Gastrocnemius medialis (tissue), 4 donors: Measurements from ENCODE around the gene HAAO. TPM values are rescaled to one million over a fixed set of nuclear protein-coding genes. Genes with fewer than 3 reads are reported as not detected.

Experiments
- ATAC-seq, 2 donors: fragments of 150-250 bp; one replicate each; pipeline ENCODE4 v1.9.1; 2016
- DNase-seq, 2 donors: peaks; one replicate each; pipeline ENCODE4 v3.0.0-alpha.2; 2019
- H3K27ac ChIP-seq, 4 donors: fragments of 200-600 bp; sonication (generic); 1 replicate in 1 of 4; 2 replicates in 3 of 4; pipeline ENCODE4 v1.5.1; 2016 to 2018; ENCODE audit warnings: mild to moderate bottlenecking in 2 of 4, moderate library complexity in 1 of 4
- H3K27me3 ChIP-seq, 3 donors: fragments of 200-600 bp; sonication (generic) in 2 of 3; 1 replicate in 1 of 3; 2 replicates in 2 of 3; pipeline versions ENCODE4 v1.5.1 to v1.6.0; 2016 to 2019; ENCODE audit warnings: mild to moderate bottlenecking in 1 of 3, moderate library complexity in 1 of 3
- H3K36me3 ChIP-seq, 2 donors: fragments of 200-600 bp; sonication (generic) in 1 of 2; one replicate each; pipeline ENCODE4 v1.5.1; 2017 to 2018
- H3K4me1 ChIP-seq, 2 donors: fragments of 200-600 bp; sonication (generic) in 1 of 2; one replicate each; pipeline ENCODE4 v1.5.1; 2016 to 2017; ENCODE audit warnings: mild to moderate bottlenecking in 2 of 2
- H3K4me3 ChIP-seq, 4 donors: fragments of 200-600 bp; sonication (generic) in 3 of 4; 1 replicate in 1 of 4; 2 replicates in 3 of 4; pipeline ENCODE4 v1.5.1; 2016 to 2019; ENCODE audit warnings: mild to moderate bottlenecking in 2 of 4
- H3K9me3 ChIP-seq, 3 donors: fragments of 200-600 bp; sonication (generic) in 2 of 3; 1 replicate in 1 of 3; 2 replicates in 2 of 3; pipeline ENCODE4 v1.5.1; 2016 to 2019
- POLR2A ChIP-seq, 2 donors: fragments of 450-650 bp; IDR thresholded peaks; one replicate each; pipeline ENCODE4 v1.6.1; 2017; ENCODE audit warnings: antibody characterized with exemption in 2 of 2, mild to moderate bottlenecking in 2 of 2, moderate library complexity in 2 of 2
- in situ Hi-C, 4 donors: fragments of 200-750 bp; cut with MboI; loops; one replicate each; pipeline versions ENCODE4 v1.15.0 to v1.8.0; 2017; ENCODE audit warnings: low sequenced_read_pairs in 4 of 4
- intact Hi-C: fragments of 100-400 bp; cut with DNase I; formaldehyde crosslinking; loops from one replicate; pipeline ENCODE4 v1.15.1; 2023; ENCODE audit warnings: low total_unique reads
- total RNA-seq, 4 donors: library from RNA; depleted of rRNA; stranded (reverse); fragments of >200 nt; gene quantifications; one replicate each; pipeline versions ENCODE4 v1.1.0 to v1.2.3, GENCODE V29; 2016
- TF ChIP-seq, protein P1 (sequence below), 5 experiments: fragments of 450-650 bp in 3 of 5; fragments of 200-600 bp in 2 of 5; sonication (generic) in 2 of 5; IDR thresholded peaks in 4 of 5; conservative IDR thresholded peaks in 1 of 5; 1 replicate in 4 of 5; 2 replicates in 1 of 5; pipeline ENCODE4 v1.5.1; 2016 to 2019; ENCODE audit warnings: antibody characterized with exemption in 5 of 5, mild to moderate bottlenecking in 3 of 5, moderate library complexity in 3 of 5

Gene HAAO
- total RNA-seq, 4 donors from 2014 or later, result 0.53 to 2.5 (median 2.1) TPM

DNA sequence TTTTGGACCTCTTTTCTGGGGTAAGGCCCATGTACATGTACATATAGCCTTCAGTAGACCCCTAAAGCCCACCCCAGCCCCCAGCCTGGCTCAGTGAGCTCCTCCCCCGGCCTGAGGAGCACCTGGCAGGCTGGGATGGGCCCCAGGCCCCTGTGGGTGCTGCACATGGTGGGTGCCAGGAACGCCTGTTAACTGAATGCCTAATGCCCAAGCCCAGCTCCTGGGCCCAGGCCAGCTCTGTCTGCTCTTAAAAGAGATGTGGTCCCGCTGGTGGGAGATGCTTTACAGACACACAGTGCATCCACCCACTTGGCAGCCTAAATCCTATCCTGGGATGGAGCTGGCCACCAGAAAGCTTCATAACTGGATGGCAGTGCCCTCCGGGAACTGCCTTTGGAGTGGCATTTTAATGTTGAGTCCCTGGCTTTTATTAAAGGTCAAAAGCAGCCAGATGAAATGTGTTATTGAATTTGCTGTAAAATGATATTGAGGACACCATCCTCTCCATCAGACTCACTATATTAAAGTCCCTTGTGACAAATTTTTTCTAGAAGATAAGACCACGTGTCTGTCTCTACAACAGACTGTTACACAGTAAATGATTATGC, 20.7 kb downstream of the HAAO start:
- TF ChIP-seq, protein P1, sequence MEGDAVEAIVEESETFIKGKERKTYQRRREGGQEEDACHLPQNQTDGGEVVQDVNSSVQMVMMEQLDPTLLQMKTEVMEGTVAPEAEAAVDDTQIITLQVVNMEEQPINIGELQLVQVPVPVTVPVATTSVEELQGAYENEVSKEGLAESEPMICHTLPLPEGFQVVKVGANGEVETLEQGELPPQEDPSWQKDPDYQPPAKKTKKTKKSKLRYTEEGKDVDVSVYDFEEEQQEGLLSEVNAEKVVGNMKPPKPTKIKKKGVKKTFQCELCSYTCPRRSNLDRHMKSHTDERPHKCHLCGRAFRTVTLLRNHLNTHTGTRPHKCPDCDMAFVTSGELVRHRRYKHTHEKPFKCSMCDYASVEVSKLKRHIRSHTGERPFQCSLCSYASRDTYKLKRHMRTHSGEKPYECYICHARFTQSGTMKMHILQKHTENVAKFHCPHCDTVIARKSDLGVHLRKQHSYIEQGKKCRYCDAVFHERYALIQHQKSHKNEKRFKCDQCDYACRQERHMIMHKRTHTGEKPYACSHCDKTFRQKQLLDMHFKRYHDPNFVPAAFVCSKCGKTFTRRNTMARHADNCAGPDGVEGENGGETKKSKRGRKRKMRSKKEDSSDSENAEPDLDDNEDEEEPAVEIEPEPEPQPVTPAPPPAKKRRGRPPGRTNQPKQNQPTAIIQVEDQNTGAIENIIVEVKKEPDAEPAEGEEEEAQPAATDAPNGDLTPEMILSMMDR (IDR thresholded peaks at IDR 0.05 in 4 of 5, conservative IDR thresholded peaks at IDR 0.05 in 1 of 5), result no peak
- in situ Hi-C loops (no loop called here), intact Hi-C loops (no loop called here)
- no peaks in the 10 kb centered on the region for H3K9me3 ChIP-seq
- no peaks in the 10 kb centered on the region for H3K4me1 ChIP-seq
- H3K4me3 ChIP-seq, result no peak overlapping the region
- H3K27ac ChIP-seq, result no peak overlapping the region
- DNase-seq, result no peak
- no peaks in the 10 kb centered on the region for H3K27me3 ChIP-seq
- no peak for ATAC-seq
- H3K36me3 ChIP-seq, result no peaks in the 10 kb centered on the region

DNA sequence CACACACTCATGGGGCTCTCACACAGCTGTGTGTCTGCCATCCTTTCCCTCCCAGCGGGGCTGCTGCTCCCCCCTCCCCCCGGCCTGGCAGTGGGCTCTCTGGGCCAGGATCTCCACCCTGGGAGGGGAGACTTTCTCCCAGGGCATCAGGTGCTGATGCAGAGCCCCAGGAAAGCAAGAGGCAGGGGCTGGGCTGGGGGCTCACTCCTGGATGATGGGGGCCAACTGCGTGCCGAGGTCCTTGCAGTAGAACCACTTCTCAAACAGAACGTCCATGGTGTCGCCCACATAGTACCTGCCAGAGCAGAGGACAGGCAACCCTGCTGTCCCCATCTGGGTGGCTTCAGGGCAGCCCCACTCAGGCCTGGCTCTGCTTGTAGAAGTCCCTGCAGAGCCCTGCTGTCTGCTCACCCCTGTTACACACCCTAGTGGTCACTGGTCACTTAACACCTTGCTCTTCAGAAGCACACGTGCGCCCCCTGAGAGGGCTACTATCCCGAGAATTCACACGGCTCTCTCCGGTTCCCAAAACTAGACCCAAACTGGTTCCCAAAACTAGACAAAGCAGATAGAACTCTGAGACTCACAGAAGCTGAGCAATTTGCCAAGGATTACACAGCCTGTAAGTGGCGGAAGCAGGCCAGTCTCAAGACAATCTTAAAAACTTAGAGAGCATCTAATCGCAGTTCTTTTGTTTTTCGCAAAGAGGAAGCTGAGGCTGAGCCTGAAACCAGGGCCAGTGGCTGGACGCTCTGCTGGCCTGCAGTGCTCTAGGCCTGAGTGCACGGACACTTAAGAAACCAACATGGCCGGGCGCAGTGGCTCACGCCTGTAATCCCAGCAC, 21.9 kb downstream of the HAAO start:
- TF ChIP-seq POLR2A (IDR thresholded peaks at IDR 0.05), result no peak
- TF ChIP-seq, protein P1 (IDR thresholded peaks at IDR 0.05 in 4 of 5, conservative IDR thresholded peaks at IDR 0.05 in 1 of 5), result peak; percentile 16 to 56 (median 30)
- in situ Hi-C loops, result no loop called here
- DNase-seq, result peak in 1 of 2 donors; percentile 23
- no peak overlapping the region for H3K27ac ChIP-seq
- H3K4me3 ChIP-seq, result no peak overlapping the region
- H3K4me1 ChIP-seq, result no peaks in the 10 kb centered on the region
- intact Hi-C loops, result no loop called here
- peak; percentile 65 to 68 for ATAC-seq
- H3K36me3 ChIP-seq, result no peaks in the 10 kb centered on the region
- H3K9me3 ChIP-seq, result no peaks in the 10 kb centered on the region
- no peaks in the 10 kb centered on the region for H3K27me3 ChIP-seq

DNA sequence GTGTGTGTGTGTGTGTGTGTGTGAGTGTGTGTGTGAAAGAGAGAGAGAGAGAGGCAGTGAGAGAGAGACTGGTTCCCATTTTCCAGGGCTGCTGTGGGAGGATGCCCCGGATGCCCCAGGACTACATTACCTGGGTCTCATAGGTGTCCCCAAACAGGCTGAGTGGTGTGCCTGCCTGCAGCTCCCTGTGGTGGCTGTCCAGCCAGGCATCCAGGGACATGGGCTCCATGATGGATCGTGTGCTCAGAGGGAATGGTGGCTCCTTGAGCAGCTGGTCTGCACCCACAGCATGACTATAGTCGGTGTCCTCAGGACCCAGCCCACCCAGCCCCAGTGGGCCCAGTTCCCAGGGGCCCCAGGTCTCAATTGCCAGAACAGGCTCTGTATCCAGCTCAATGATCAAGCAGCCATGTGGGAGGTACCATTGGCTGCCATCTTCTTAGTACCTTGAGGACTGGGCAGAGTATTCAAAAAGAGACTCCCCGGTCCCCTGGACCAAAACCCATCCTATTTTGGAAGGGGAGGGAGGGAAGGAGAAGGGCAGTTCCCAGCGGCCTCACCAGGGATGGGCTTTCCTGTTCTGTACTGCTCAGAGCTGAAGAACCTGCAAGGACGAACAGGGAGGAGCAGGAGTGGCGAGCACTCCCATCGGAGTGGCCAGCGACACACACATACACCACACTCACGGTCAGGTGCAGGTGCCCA, 22.6 kb downstream of the HAAO start:
- intact Hi-C loops (loop anchor here (10.0 kb wide), 1 partner anchor 275 kb away; the partner anchor contains the start of gene KCNG3), in situ Hi-C loops (no loop called here)
- Histone ChIP-seq H3K4me3 (no peak overlapping the region), H3K27me3 (no peaks in the 10 kb centered on the region), H3K27ac (no peak overlapping the region), H3K36me3 (no peaks in the 10 kb centered on the region), H3K4me1 (no peaks in the 10 kb centered on the region), H3K9me3 (no peaks in the 10 kb centered on the region)
- TF ChIP-seq, protein P1 (IDR thresholded peaks at IDR 0.05 in 4 of 5, conservative IDR thresholded peaks at IDR 0.05 in 1 of 5), result no peak
- no peak for TF ChIP-seq POLR2A (IDR thresholded peaks at IDR 0.05)
- DNase-seq, result peak in 1 of 2 donors; percentile 4
- no peak for ATAC-seq

DNA sequence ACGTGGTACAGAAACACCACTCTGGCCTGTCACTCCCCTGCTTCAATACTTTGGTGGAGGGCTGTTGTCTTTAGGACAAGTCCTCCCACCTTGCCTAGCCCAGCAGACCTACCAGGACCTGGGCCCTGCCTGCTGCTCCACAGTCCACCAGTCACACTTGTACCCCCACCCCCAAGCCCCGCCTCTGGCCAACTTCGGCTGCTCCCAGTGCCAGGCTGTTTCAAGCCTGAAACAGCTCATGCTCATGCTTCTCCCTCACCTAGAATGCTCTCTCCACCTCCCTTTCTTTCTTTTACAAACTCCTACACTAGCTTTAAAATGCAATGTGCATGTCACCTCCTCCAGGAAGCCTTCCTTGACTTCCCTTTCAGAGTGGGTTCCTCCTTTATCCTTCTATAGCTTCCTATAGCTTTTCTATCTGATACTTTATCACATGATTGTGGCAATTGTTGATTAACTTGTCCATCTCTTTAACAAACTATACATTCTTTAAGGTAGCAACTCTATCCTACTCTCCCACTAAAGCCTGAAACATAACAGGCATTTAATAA, 23.6 kb downstream of the HAAO start:
- no peak for ATAC-seq
- Histone ChIP-seq H3K36me3 (no peaks in the 10 kb centered on the region), H3K27ac (no peak overlapping the region), H3K9me3 (no peaks in the 10 kb centered on the region), H3K27me3 (no peaks in the 10 kb centered on the region), H3K4me3 (no peak overlapping the region), H3K4me1 (no peaks in the 10 kb centered on the region)
- TF ChIP-seq, protein P1 (IDR thresholded peaks at IDR 0.05 in 4 of 5, conservative IDR thresholded peaks at IDR 0.05 in 1 of 5), result no peak
- no peak for TF ChIP-seq POLR2A (IDR thresholded peaks at IDR 0.05)
- in situ Hi-C loops, result no loop called here
- intact Hi-C loops, result loop anchor here (10.0 kb wide), 1 partner anchor 274 kb away; the partner anchor contains the start of gene KCNG3
- no peak for DNase-seq
